Fibroblast of gingiva (primary cell): Measurements from ENCODE around the gene ARL3.

Source experiments
- DNase-seq: peaks from one replicate; pipeline ENCODE4 v3.0.0-alpha.2; 2011; ENCODE audit warnings: low read depth

Gene ARL3

GRCh38 chr10:102650655-102651454, 63.3 kb downstream of the ARL3 start:
- DNase-seq, result no peak

- DNase-seq, result no peak
Measured at GRCh38 chr10:102649797-102650654, 64.2 kb downstream of the ARL3 start.

GRCh38 chr10:102648889-102649796, 65.1 kb downstream of the ARL3 start:
- DNase-seq, result no peak

- DNase-seq, result no peak
Measured at GRCh38 chr10:102648269-102648888, 65.8 kb downstream of the ARL3 start.

- no peak for DNase-seq
Measured at GRCh38 chr10:102647443-102648268, 66.5 kb downstream of the ARL3 start.

GRCh38 chr10:102646610-102647442, 67.4 kb downstream of the ARL3 start:
- DNase-seq, result peak; percentile 62

- DNase-seq, result peak; percentile 99
Measured at GRCh38 chr10:102645741-102646609, 68.2 kb downstream of the ARL3 start.

GRCh38 chr10:102645388-102645740, 68.8 kb downstream of the ARL3 start:
- peak; percentile 78 for DNase-seq

- DNase-seq, result peak; percentile 78
Measured at GRCh38 chr10:102644646-102645387, 69.4 kb downstream of the ARL3 start.

- peak; percentile 32 for DNase-seq
Measured at GRCh38 chr10:102644066-102644645, 70.0 kb downstream of the ARL3 start, which contains the start of gene TRIM8. Gene TRIM8, plus strand, starts transcription at chr10:102644479. Its CDS starts 139 bp downstream, at chr10:102644618.

- DNase-seq, result peak; percentile 81
Measured at GRCh38 chr10:102643336-102644065, 70.7 kb downstream of the ARL3 start.

GRCh38 chr10:102642736-102643335, 71.4 kb downstream of the ARL3 start:
- peak; percentile 85 for DNase-seq

- DNase-seq, result peak; percentile 97
Measured at GRCh38 chr10:102641880-102642735, 72.1 kb downstream of the ARL3 start.

- DNase-seq, result no peak
Measured at GRCh38 chr10:102641402-102641801, 72.8 kb downstream of the ARL3 start.

- no peak for DNase-seq
Measured at GRCh38 chr10:102639537-102639936, 74.7 kb downstream of the ARL3 start.
